NOMO-1 treated with dmso at 0.1 percent for 144 hours (cell line): ENCODE results near the gene POLR2F.
"Not testable (repeated sequence)": the region's sequence is repeated elsewhere in the genome, so short reads cannot be mapped to it uniquely, and the experiment has no call there.

Source experiments
- DNase-seq: peaks from one replicate; lab custom pipeline; 2025; ENCODE audit not compliant: unreplicated experiment; lab: John Stamatoyannopoulos, UW

POLR2F gene

GRCh38 chr22:37952629-37953028 lies 870 bp upstream of the POLR2F start:
- DNase-seq: not testable (repeated sequence)

- DNase-seq: no peak
Observed at GRCh38 chr22:37953062-37953436, 450 bp upstream of the POLR2F start.

- DNase-seq: no peak
Observed at GRCh38 chr22:37954686-37955085, 1.2 kb downstream of the POLR2F start.

GRCh38 chr22:37955825-37956397 lies 2.4 kb downstream of the POLR2F start:
- not testable (repeated sequence) for DNase-seq

GRCh38 chr22:37957232-37957631 lies 3.7 kb downstream of the POLR2F start:
- DNase-seq: no peak

GRCh38 chr22:37959231-37959825 lies 5.8 kb downstream of the POLR2F start:
- no peak for DNase-seq

GRCh38 chr22:37961062-37961461 lies 7.6 kb downstream of the POLR2F start:
- DNase-seq: no peak

- DNase-seq: no peak
Observed at GRCh38 chr22:37965940-37966664, 12.6 kb downstream of the POLR2F start.

GRCh38 chr22:37967147-37967546 lies 13.6 kb downstream of the POLR2F start:
- DNase-seq: no peak

- DNase-seq: no peak
Observed at GRCh38 chr22:37967637-37968451, 14.3 kb downstream of the POLR2F start.

- DNase-seq: no peak
Observed at GRCh38 chr22:37968452-37969251, 15.2 kb downstream of the POLR2F start.

GRCh38 chr22:37970864-37971263 lies 17.4 kb downstream of the POLR2F start:
- no peak for DNase-seq

GRCh38 chr22:37971475-37972434 lies 18.3 kb downstream of the POLR2F start:
- DNase-seq: no peak

GRCh38 chr22:37972527-37972926 lies 19.0 kb downstream of the POLR2F start:
- no peak for DNase-seq

- no peak for DNase-seq
Observed at GRCh38 chr22:37973271-37974170, 20.0 kb downstream of the POLR2F start.

- DNase-seq: no peak
Observed at GRCh38 chr22:37975153-37975552, 21.7 kb downstream of the POLR2F start.

GRCh38 chr22:37976022-37976421 lies 22.5 kb downstream of the POLR2F start:
- DNase-seq: not testable (repeated sequence)

GRCh38 chr22:37976547-37976946 lies 23.0 kb downstream of the POLR2F start:
- DNase-seq: no peak

- no peak for DNase-seq
Observed at GRCh38 chr22:37979782-37980181, 26.3 kb downstream of the POLR2F start.
